AG09319 (cell line): ENCODE results near the gene CA9.
A peak's percentile ranks its signal among the peaks of the same experiment; 100 is the strongest.

Experiments
- DNase-seq: peaks from one replicate; pipeline ENCODE4 v3.0.0-alpha.2; 2010; ENCODE audit warnings: low read depth; ENCODE audit errors: extremely low read depth
- CTCF ChIP-seq: IDR thresholded peaks from 2 replicates; pipeline ENCODE4 v1.5.1; 2011; ENCODE audit warnings: low read depth, mild to moderate bottlenecking, inconsistent platforms, low read length, moderate library complexity

The CA9 gene

DNA sequence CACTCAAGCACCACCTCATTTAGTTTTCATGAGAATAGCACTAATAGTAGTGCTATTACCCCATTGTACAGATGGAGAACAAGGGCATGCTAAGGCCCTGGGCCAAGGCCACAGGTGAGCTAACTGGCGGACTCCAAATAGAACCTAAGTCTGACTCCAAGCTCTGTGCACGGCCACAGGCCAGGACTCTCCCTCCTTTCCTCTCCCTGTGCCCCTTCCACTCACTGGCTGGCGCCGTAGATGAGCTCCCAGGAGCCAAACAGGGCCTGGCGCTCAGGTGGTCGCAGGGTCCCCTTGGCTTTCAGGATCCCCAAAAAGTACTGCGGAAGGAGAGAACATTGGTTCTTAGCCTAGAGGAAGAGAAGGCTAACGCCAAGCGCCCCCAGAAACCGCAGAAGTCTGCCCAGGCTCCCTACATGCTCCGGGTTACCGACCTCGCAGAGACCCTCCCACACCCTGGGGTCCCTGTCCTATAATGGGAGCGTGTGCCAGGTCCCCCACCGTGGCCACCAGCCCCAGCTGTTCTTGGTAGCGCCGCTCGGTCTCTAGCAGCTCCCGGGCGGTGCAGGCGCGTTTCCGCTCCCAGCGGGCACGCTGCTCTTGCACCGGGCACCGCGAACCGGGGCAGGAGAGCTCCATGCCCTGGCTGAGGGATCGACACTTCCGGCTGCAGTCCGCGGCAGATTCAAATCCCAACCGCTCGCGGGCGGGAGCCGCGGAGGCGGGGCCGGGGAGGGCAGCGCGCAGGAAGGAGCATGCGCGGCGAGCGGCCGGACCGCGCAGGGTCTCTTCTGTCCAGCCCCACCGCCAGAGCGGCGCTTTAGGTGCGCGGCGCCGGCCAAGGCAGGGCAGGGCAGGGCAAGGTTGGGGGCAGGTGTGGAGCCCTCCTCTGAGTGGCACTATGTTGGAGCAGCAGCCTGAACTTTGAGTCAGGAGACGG is 8.9 kb upstream of the CA9 start, which contains the start of gene ARHGEF39:
Gene ARHGEF39, minus strand, starts transcription at position 665 of the 940 bp plus-strand sequence. Its CDS starts 26 bp downstream, at position 639.
- TF ChIP-seq CTCF = peak; percentile 23
- no peak for DNase-seq

GRCh38 chr9:35665471-35665818 is 8.3 kb upstream of the CA9 start:
- DNase-seq = no peak
- no peak for TF ChIP-seq CTCF

DNA sequence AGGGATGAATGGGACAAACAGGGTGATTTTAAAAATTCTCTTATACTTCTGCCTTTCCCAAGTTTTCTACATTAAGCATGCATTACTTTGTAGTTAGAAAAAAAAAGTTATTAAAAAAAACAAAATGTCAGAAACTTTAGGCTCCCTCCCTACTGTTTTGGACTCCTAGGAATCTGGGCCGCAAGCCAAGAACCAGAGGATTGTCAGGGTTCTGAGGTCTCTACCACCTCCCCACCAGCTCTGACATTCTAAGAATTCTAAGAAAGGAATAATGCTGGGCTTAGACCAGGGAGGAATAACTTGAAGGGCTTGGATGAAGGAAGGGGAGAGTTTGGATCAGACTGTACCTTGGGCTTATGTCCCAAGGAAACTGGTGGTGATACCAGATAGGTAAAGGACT is 7.7 kb upstream of the CA9 start:
- no peak for TF ChIP-seq CTCF
- no peak for DNase-seq

DNA sequence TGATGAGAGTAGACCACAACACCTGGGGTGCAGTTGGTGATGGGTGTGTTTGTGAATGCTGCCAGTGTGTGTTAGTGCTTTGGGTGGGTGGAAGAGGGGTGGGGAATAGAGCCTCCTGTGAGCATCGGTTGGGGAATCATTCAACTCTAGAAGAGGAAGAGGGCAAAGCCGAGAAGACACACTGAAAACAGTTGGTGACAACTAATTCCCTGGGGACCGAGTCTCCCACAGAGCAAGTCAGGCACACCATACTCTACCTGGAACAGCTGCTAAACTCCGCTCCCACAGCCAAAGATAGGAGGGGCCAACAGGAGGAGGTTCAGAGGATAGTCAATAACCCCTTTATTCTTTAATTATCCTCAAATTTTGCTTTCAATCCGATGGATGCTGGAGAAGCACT is 7.2 kb upstream of the CA9 start:
- TF ChIP-seq CTCF = no peak
- DNase-seq = no peak

DNA sequence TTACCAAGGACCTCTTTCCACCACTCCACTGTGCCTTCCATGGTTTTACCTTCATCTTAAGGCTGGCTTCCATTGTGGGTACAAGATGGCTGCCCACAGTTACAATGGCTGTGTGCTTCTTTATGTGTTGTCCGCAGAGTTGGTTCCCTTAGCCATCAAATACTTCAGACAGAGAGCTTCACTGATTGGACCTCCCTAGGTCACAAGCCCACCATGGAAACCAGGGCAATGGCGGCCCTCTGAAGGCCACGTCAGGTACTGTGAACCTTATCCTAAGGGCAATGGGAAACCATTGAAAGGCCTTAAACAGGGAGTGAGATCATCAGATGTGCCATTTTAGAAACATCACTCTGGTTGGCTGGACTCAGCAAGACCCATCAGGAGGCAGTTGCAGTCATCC is 5.8 kb upstream of the CA9 start:
- no peak for DNase-seq
- TF ChIP-seq CTCF = no peak

DNA sequence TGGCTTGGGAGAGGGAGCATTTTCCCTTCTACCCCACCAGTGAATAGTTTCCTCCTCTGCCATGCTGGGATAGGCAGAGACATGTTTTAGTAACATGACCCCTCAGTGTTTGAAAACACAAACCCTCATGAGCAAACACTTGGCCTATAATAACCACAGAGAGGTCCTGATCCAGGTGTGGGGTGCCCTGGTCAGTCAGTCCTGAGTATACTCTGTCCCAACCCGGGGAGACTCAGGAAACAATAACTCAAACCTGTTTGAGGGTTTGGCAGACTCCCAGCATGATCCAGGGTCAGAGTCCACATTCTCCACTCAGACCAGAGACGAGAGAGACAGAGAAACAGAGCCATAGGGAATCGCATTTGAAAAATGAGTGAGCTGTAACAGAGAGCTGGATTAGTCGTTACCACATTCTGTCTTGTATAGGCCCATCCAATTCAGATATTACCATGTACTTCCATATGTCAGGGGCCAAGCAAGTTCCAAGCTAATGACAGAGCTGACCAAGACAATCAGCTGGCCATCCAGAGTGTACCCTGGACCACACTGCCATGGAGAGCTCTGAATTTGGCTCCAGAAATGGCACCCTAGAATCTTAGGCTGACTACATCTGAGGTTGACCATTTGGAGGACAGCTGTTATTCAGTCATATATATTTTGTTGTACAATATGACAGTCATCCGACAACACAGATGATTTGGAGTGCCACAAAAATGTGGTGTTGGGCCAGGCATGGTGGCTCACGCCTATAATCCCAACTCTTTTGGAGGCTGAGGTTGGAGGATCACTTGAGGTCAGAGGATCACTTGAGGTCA is 4.2 kb upstream of the CA9 start:
- DNase-seq = no peak
- TF ChIP-seq CTCF = no peak

- DNase-seq = no peak
- TF ChIP-seq CTCF = no peak
Observed at GRCh38 chr9:35674025-35674361, 265 bp downstream of the CA9 start.
